IMR-90 (cell line): ENCODE data around the gene PRPF6. TPM values are rescaled to one million over a fixed set of nuclear protein-coding genes. Genes with fewer than 3 reads are reported as not detected.

Experiments used
- ATAC-seq: fragments of 200-7000 bp; cut with Tn5 transposase; 2 replicates; pipeline ENCODE4 v1.9.1; 2020; ENCODE audit warnings: low read depth, mild to moderate bottlenecking, moderate library complexity
- BruUV-seq: library from RNA; stranded (reverse); fragments of 400-500 nt; replicated peaks from 2 replicates; lab custom pipeline; 2021; lab: Mats Ljungman, UMichigan
- CTCF ChIA-PET: fragments of 300-600 bp; formaldehyde crosslinking; extraction: SDS; loops from one replicate; lab custom pipeline; 2021; ENCODE audit warnings: antibody characterized with exemption; lab: Yijun Ruan, JAX
- POLR2A ChIA-PET: fragments of 300-600 bp; sonication (Branson Sonifier 250); formaldehyde crosslinking; loops from one replicate; lab custom pipeline; 2022; ENCODE audit warnings: antibody characterized with exemption; ENCODE audit not compliant: unreplicated experiment; lab: Charles Lee
- DNase-seq: peaks from one replicate; pipeline ENCODE4 v3.0.0; 2013
- H2AFZ ChIP-seq: replicated peaks from 2 replicates; pipeline ENCODE3; 2013; ENCODE audit warnings: low read length, mild to moderate bottlenecking; ENCODE audit not compliant: poor library complexity
- H2AK5ac ChIP-seq: 2 replicates; pipeline ENCODE4 v1.6.1; 2013; ENCODE audit warnings: low read depth, low read length, inconsistent platforms
- H2AK9ac ChIP-seq: replicated peaks from 2 replicates; pipeline ENCODE3; 2013; ENCODE audit warnings: mild to moderate bottlenecking, low read depth, low read length, moderate library complexity; ENCODE audit not compliant: poor library complexity
- H2BK120ac ChIP-seq: 2 replicates; pipeline ENCODE4 v1.6.1; 2013; ENCODE audit warnings: low read depth, low read length, inconsistent platforms
- H2BK15ac ChIP-seq: 3 replicates; pipeline ENCODE4 v1.6.1; 2013; ENCODE audit warnings: low read depth, low read length, inconsistent platforms
- H2BK20ac ChIP-seq: 2 replicates; pipeline ENCODE4 v1.6.1; 2013; ENCODE audit warnings: low read depth, mild to moderate bottlenecking, inconsistent platforms, low read length, moderate library complexity
- H2BK5ac ChIP-seq: 2 replicates; pipeline ENCODE4 v1.6.1; 2013; ENCODE audit warnings: mild to moderate bottlenecking, low read depth, low read length, inconsistent platforms; ENCODE audit not compliant: poor library complexity, severe bottlenecking
- H3K14ac ChIP-seq: replicated peaks from 2 replicates; pipeline ENCODE4 v1.6.1; 2013; ENCODE audit warnings: low read depth, low read length, inconsistent platforms
- H3K18ac ChIP-seq: 2 replicates; pipeline ENCODE4 v1.6.1; 2013; ENCODE audit warnings: low read depth, low read length, control low read depth
- H3K23ac ChIP-seq: 2 replicates; pipeline ENCODE4 v1.6.1; 2013; ENCODE audit warnings: low read depth, low read length, inconsistent platforms
- H3K27ac ChIP-seq: 2 replicates; pipeline ENCODE4 v1.5.1; 2013; ENCODE audit warnings: mild to moderate bottlenecking, control low read depth, low read length; ENCODE audit not compliant: insufficient read depth
- H3K27me3 ChIP-seq: 2 replicates; pipeline ENCODE4 v1.6.1; 2013; ENCODE audit warnings: low read length; ENCODE audit not compliant: control insufficient read depth, insufficient read depth
- H3K36me3 ChIP-seq: 2 replicates; pipeline ENCODE4 v1.6.1; 2013; ENCODE audit warnings: low read length, mixed read lengths; ENCODE audit not compliant: control insufficient read depth, insufficient read depth
- H3K4ac ChIP-seq: 2 replicates; pipeline ENCODE4 v1.6.1; 2013; ENCODE audit warnings: low read depth, low read length, inconsistent platforms
- H3K4me1 ChIP-seq: 2 replicates; pipeline ENCODE4 v1.6.1; 2013; ENCODE audit warnings: low read length, mixed read lengths; ENCODE audit not compliant: control insufficient read depth, insufficient read depth
- H3K4me2 ChIP-seq: 2 replicates; pipeline ENCODE4 v1.6.1; 2013; ENCODE audit warnings: low read depth, mild to moderate bottlenecking, control low read depth, low read length, moderate library complexity
- H3K4me3 ChIP-seq: 2 replicates; pipeline ENCODE4 v1.5.1; 2013; ENCODE audit warnings: low read depth, mild to moderate bottlenecking, control low read depth, low read length, moderate library complexity; ENCODE audit not compliant: insufficient read depth
- H3K56ac ChIP-seq: 2 replicates; pipeline ENCODE4 v1.6.1; 2013; ENCODE audit warnings: low read length, inconsistent platforms; ENCODE audit not compliant: insufficient read depth; ENCODE audit errors: extremely low read depth
- H3K79me1 ChIP-seq, 2 experiments: 2 replicates each; pipeline ENCODE4 v1.6.1; 2013; ENCODE audit warnings: low read length in 2 of 2, inconsistent platforms in 1 of 2, low read depth in 1 of 2
- H3K9ac ChIP-seq: 2 replicates; pipeline ENCODE4 v1.6.1; 2013; ENCODE audit warnings: low read depth, low read length, control low read depth
- H3K9me1 ChIP-seq: 2 replicates; pipeline ENCODE4 v1.6.1; 2013; ENCODE audit warnings: low read length, inconsistent platforms; ENCODE audit not compliant: insufficient read depth
- H3K9me3 ChIP-seq: 2 replicates; pipeline ENCODE4 v1.6.1; 2013; ENCODE audit warnings: low read length; ENCODE audit not compliant: control insufficient read depth, insufficient read depth
- H4K20me1 ChIP-seq: 2 replicates; pipeline ENCODE4 v1.6.1; 2013; ENCODE audit warnings: low read length, inconsistent platforms; ENCODE audit not compliant: insufficient read depth
- H4K5ac ChIP-seq: 2 replicates; pipeline ENCODE4 v1.6.1; 2013; ENCODE audit warnings: mild to moderate bottlenecking, low read depth, low read length, control low read depth
- H4K8ac ChIP-seq, 2 experiments: 2 replicates each; pipeline ENCODE4 v1.6.1; 2013; ENCODE audit warnings: low read depth in 2 of 2, low read length in 2 of 2, control low read depth in 1 of 2, inconsistent platforms in 1 of 2
- H4K91ac ChIP-seq: 2 replicates; pipeline ENCODE4 v1.6.1; 2013; ENCODE audit warnings: low read depth, low read length, inconsistent platforms; ENCODE audit not compliant: insufficient read depth
- CTCF ChIP-seq: conservative IDR thresholded peaks from 2 replicates; pipeline ENCODE4 v1.5.1; 2012; ENCODE audit warnings: mild to moderate bottlenecking, low read depth, low read length, improper control_type of control experiment
- ELK1 ChIP-seq: fragments of 150-350 bp; IDR thresholded peaks from 2 replicates; pipeline ENCODE4 v1.6.1; 2016; ENCODE audit warnings: low read depth, mild to moderate bottlenecking, low read length, moderate library complexity, borderline replicate concordance
- MAZ ChIP-seq: IDR thresholded peaks from 2 replicates; pipeline ENCODE4 v1.6.1; 2012; ENCODE audit warnings: low read depth, mild to moderate bottlenecking, low read length, improper control_type of control experiment, moderate library complexity, borderline replicate concordance
- MXI1 ChIP-seq: IDR thresholded peaks from 2 replicates; pipeline ENCODE4 v1.6.1; 2012; ENCODE audit warnings: low read depth, mild to moderate bottlenecking, low read length, moderate library complexity, borderline replicate concordance
- RAD21 ChIP-seq: IDR thresholded peaks from 2 replicates; pipeline ENCODE4 v1.6.1; 2012; ENCODE audit warnings: low read length, improper control_type of control experiment
- RCOR1 ChIP-seq: IDR thresholded peaks from 2 replicates; pipeline ENCODE4 v1.6.1; 2012; ENCODE audit warnings: mild to moderate bottlenecking, low read length, improper control_type of control experiment; ENCODE audit not compliant: insufficient replicate concordance
- WGBS, 2 experiments: methylation state at CpG; one replicate each; pipeline versions ENCODE4 v1.1.5 to v1.1.7; 2013; ENCODE audit warnings: missing lambda C conversion rate in 2 of 2; ENCODE audit not compliant: insufficient read length in 1 of 2; ENCODE audit errors: extremely low coverage in 2 of 2; 5-methylcytosine and 5-hydroxymethylcytosine counted together
- dilution Hi-C: fragments of 300-500 bp; cut with HindIII; formaldehyde crosslinking; loops from one replicate; pipeline ENCODE4 v1.14.3; 2018; ENCODE audit warnings: low sequenced_read_pairs; ENCODE audit not compliant: unreplicated experiment
- in situ Hi-C: fragments of 300-500 bp; cut with MboI; formaldehyde crosslinking; loops from 3 replicates; pipeline ENCODE4 v1.14.3; 2019; ENCODE audit warnings: low sequenced_read_pairs, inconsistent platforms, mixed read lengths
- intact Hi-C: fragments of 100-400 bp; cut with micrococcal nuclease; formaldehyde crosslinking; loops from 2 replicates; pipeline ENCODE4 v1.10.0; 2022
- polyA plus RNA-seq, 3 experiments: library from polyadenylated mRNA; depleted of rRNA; stranded (reverse); fragments of >200 nt; gene quantifications; 2 replicates each; pipeline ENCODE4 v1.2.3, GENCODE V29; 2012; ENCODE audit warnings: low replicate concordance in 1 of 3
- total RNA-seq: library from RNA; depleted of rRNA; stranded (reverse); fragments of >200 nt; gene quantifications from 2 replicates; pipeline ENCODE4 v1.2.3, GENCODE V29; 2012

Gene PRPF6
- total and polyA plus RNA-seq, 2 of the 4 experiments (the other 2 are of a cell fraction), result 43.5 to 71.3 TPM

- Histone ChIP-seq H3K14ac (peak overlapping the region; percentile 98), H4K91ac (peak overlapping the region; percentile 99; the same call in 1 of the 2 replicates), H3K27ac (peak overlapping the region; percentile 99), H3K27me3 (no peaks in the 10 kb centered on the region), H3K4me1 (peaks cover 30% of the 10 kb centered on the region), H3K36me3 (peaks cover 17% of the 10 kb centered on the region; the same call in 1 of the 2 replicates), H3K79me1 (peaks cover 4 to 51% of the 10 kb centered on the region in 2 experiments; a peak in 2 of 4 replicates), H2BK20ac (no peak overlapping the region), H3K9me1 (peaks cover 12% of the 10 kb centered on the region), H3K4ac (peak overlapping the region; percentile 99), H2BK5ac (peak overlapping the region; percentile 95), H2AFZ (peak overlapping the region; percentile 97), H3K9me3 (no peaks in the 10 kb centered on the region), H3K4me3 (peak overlapping the region; percentile 94), H3K23ac (peak overlapping the region; percentile 94; the same call in 1 of the 2 replicates), H3K4me2 (peak overlapping the region; percentile 89), H2AK9ac (peak overlapping the region; percentile 96), H2BK120ac (no peak overlapping the region), H4K5ac (peak overlapping the region; percentile 14), H4K8ac (peak overlapping the region; percentile 97 to 98; a peak in 3 of 4 replicates), H2AK5ac (peak overlapping the region; percentile 98), H3K18ac (peak overlapping the region; percentile 16; the same call in 1 of the 2 replicates), H2BK15ac (no peak overlapping the region), H3K56ac (peak overlapping the region; percentile 89; the same call in 1 of the 2 replicates), H4K20me1 (peaks cover 41% of the 10 kb centered on the region), H3K9ac (peak overlapping the region; percentile 100)
- dilution Hi-C loops, result no loop called here
- WGBS, 2 experiments, result 1% methylated on average over 17 of the region's 31 CpGs; no CpG with 5 or more reads in 1 of the 2 experiments
- TF ChIP-seq MAZ (peak; percentile 28; the same call in 1 of the 2 replicates), CTCF (peak; percentile 40), RCOR1 (no peak), MXI1 (peak; percentile 33; the same call in 1 of the 2 replicates), ELK1 (no peak), RAD21 (peak; percentile 6; the same call in 1 of the 2 replicates)
- ChIA-PET POLR2A (no interaction called here), CTCF (no interaction called here)
- no TSS peak for BruUV-seq
- in situ Hi-C loops, result no loop called here
- ATAC-seq, result peak; percentile 16
- no peak for DNase-seq
- intact Hi-C loops, result loop anchor here (5.0 kb wide), 1 partner anchor 418 kb away; the partner anchor contains the start of gene PTK6
Observed at GRCh38 chr20:63955281-63955826, 25.6 kb upstream of the PRPF6 start.
